SK-N-SH (cell line): ENCODE measurements around the gene MRPS15. TPM values are rescaled to one million over a fixed set of nuclear protein-coding genes. Genes with fewer than 3 reads are reported as not detected.
A peak's percentile ranks its signal among the peaks of the same experiment; 100 is the strongest.

ENCODE experiments used
- CTCF ChIA-PET: fragments of 300-600, 350-600 bp; formaldehyde crosslinking; extraction: SDS; loops from one replicate; lab custom pipeline; 2021; lab: Yijun Ruan, JAX
- POLR2A ChIA-PET: fragments of 350-600 bp; sonication (Branson Sonifier 250); formaldehyde crosslinking; extraction: SDS; loops from one replicate; lab custom pipeline; 2020; ENCODE audit warnings: antibody characterized with exemption, inconsistent platforms; lab: Yijun Ruan, JAX
- DNase-seq: peaks from one replicate; pipeline ENCODE4 v3.0.0; 2012
- H2AFZ ChIP-seq: fragments of 200-600 bp; sonication (generic); 2 replicates; pipeline ENCODE4 v1.8.1; 2016; ENCODE audit warnings: antibody characterized with exemption, mild to moderate bottlenecking, low read depth
- H3F3A ChIP-seq: fragments of 200-600 bp; sonication (generic); replicated peaks from 2 replicates; pipeline ENCODE3; 2016; ENCODE audit warnings: antibody characterized with exemption, mild to moderate bottlenecking; ENCODE audit not compliant: insufficient read depth
- H3K27ac ChIP-seq, 2 experiments: fragments of 200-500 bp in 1 of 2; fragments of 200-600 bp in 1 of 2; sonication (Bioruptor generic) in 1 of 2; sonication (generic), shearing (Covaris generic) in 1 of 2; 2 replicates each; pipeline versions ENCODE4 v1.5.1 to v1.6.1; 2014 to 2016; ENCODE audit warnings: low read depth in 2 of 2, inconsistent platforms in 1 of 2, low read length in 1 of 2, mild to moderate bottlenecking in 1 of 2, mixed read lengths in 1 of 2
- H3K27me3 ChIP-seq: fragments of 200-600 bp; sonication (generic), shearing (Covaris generic); 2 replicates; pipeline ENCODE4 v1.6.1; 2016; ENCODE audit warnings: mixed run types; ENCODE audit not compliant: insufficient read depth
- H3K36me3 ChIP-seq, 2 experiments: fragments of 200-500 bp in 1 of 2; fragments of 200-600 bp in 1 of 2; sonication (Bioruptor generic) in 1 of 2; sonication (generic) in 1 of 2; replicated peaks in 1 of 2; 2 replicates each; pipeline versions ENCODE3 to v1.5.1; 2014 to 2016; ENCODE audit warnings: low read length in 1 of 2, mild to moderate bottlenecking in 1 of 2; ENCODE audit not compliant: insufficient read depth in 2 of 2, control insufficient read depth in 1 of 2
- H3K4me1 ChIP-seq, 2 experiments: fragments of 200-500 bp in 1 of 2; fragments of 200-600 bp in 1 of 2; sonication (Bioruptor generic) in 1 of 2; sonication (generic), shearing (Covaris generic) in 1 of 2; 2 replicates each; pipeline versions ENCODE4 v1.5.1 to v1.6.1; 2014 to 2016; ENCODE audit warnings: low read depth in 1 of 2, low read length in 1 of 2, mixed run types in 1 of 2; ENCODE audit not compliant: insufficient read depth in 2 of 2, control insufficient read depth in 1 of 2
- H3K4me2 ChIP-seq: fragments of 200-600 bp; sonication (generic), shearing (Covaris generic); 2 replicates; pipeline ENCODE4 v1.6.1; 2017; ENCODE audit warnings: mixed run types
- H3K4me3 ChIP-seq, 2 experiments: fragments of 200-500 bp in 1 of 2; fragments of 200-600 bp in 1 of 2; sonication (Bioruptor generic) in 1 of 2; sonication (generic), shearing (Covaris generic) in 1 of 2; 2 replicates each; pipeline versions ENCODE4 v1.5.1 to v1.8.1; 2014 to 2016; ENCODE audit warnings: low read depth in 2 of 2, inconsistent platforms in 1 of 2, low read length in 1 of 2, mild to moderate bottlenecking in 1 of 2, mixed read lengths in 1 of 2, moderate library complexity in 1 of 2
- H3K79me2 ChIP-seq: fragments of 200-600 bp; sonication (generic); 2 replicates; pipeline ENCODE4 v1.8.1; 2017; ENCODE audit warnings: mild to moderate bottlenecking; ENCODE audit not compliant: insufficient read depth
- H3K9ac ChIP-seq: fragments of 200-600 bp; sonication (generic); 2 replicates; pipeline ENCODE4 v1.6.1; 2017; ENCODE audit warnings: mixed run types
- H3K9me2 ChIP-seq: fragments of 200-600 bp; sonication (generic); 2 replicates; pipeline ENCODE4 v1.6.1; 2017; ENCODE audit warnings: mixed run types
- H3K9me3 ChIP-seq: fragments of 200-600 bp; sonication (generic); 2 replicates; pipeline ENCODE4 v1.6.1; 2017; ENCODE audit warnings: mixed run types, mild to moderate bottlenecking, moderate library complexity
- H4K20me1 ChIP-seq: fragments of 200-600 bp; sonication (generic); 2 replicates; pipeline ENCODE4 v1.6.1; 2017; ENCODE audit warnings: mild to moderate bottlenecking, mixed run types; ENCODE audit not compliant: insufficient read depth
- ELF1 ChIP-seq: IDR thresholded peaks from 2 replicates; pipeline ENCODE4 v1.4.0; 2012
- FOSL2 ChIP-seq: IDR thresholded peaks from 2 replicates; pipeline ENCODE4 v1.4.0; 2012; ENCODE audit warnings: low read depth, mild to moderate bottlenecking, moderate library complexity, borderline replicate concordance
- FOXM1 ChIP-seq: IDR thresholded peaks from 2 replicates; pipeline ENCODE4 v1.4.0; 2012; ENCODE audit warnings: low read depth, mild to moderate bottlenecking
- GABPA ChIP-seq: IDR thresholded peaks from 2 replicates; pipeline ENCODE4 v1.4.0; 2012; ENCODE audit warnings: low read depth, mild to moderate bottlenecking
- GATA2 ChIP-seq: sonication (generic); formaldehyde crosslinking; IDR thresholded peaks from 2 replicates; pipeline ENCODE4 v1.5.0; 2020; ENCODE audit warnings: mild to moderate bottlenecking, missing genetic modification reagents
- NRF1 ChIP-seq: IDR thresholded peaks from 2 replicates; pipeline ENCODE4 v1.6.1; 2012; ENCODE audit warnings: low read depth, mild to moderate bottlenecking, low read length
- RAD21 ChIP-seq: IDR thresholded peaks from 2 replicates; pipeline ENCODE4 v1.6.1; 2012; ENCODE audit warnings: mild to moderate bottlenecking, low read length
- SMC3 ChIP-seq: IDR thresholded peaks from 2 replicates; pipeline ENCODE4 v1.6.1; 2012; ENCODE audit warnings: low read depth, low read length, improper control_type of control experiment
- TEAD4 ChIP-seq: IDR thresholded peaks from 2 replicates; pipeline ENCODE4 v1.4.0; 2012; ENCODE audit warnings: mild to moderate bottlenecking, borderline replicate concordance; ENCODE audit not compliant: insufficient read depth
- YY1 ChIP-seq: IDR thresholded peaks from 2 replicates; pipeline ENCODE4 v1.4.0; 2012; ENCODE audit warnings: low read depth, mild to moderate bottlenecking
- WGBS: methylation state at CpG from one replicate; pipeline ENCODE4 v1.1.6; 2017; ENCODE audit warnings: low lambda C conversion rate; 5-methylcytosine and 5-hydroxymethylcytosine counted together
- polyA plus RNA-seq, 3 experiments: library from polyadenylated mRNA; depleted of rRNA; stranded (reverse); fragments of >200 nt; gene quantifications; 2 replicates each; pipeline ENCODE4 v1.2.3, GENCODE V29; 2012
- TF ChIP-seq, protein P1 (sequence below): fragments of 200-600 bp; sonication (generic); IDR thresholded peaks from 2 replicates; pipeline ENCODE4 v1.6.1; 2017; ENCODE audit warnings: antibody characterized with exemption, mild to moderate bottlenecking, moderate library complexity
- TF ChIP-seq, protein P2 (sequence below): fragments of 150-350 bp; IDR thresholded peaks from 2 replicates; pipeline ENCODE4 v1.6.1; 2016; ENCODE audit warnings: mild to moderate bottlenecking, low read depth, low read length
- TF ChIP-seq, protein P3 (sequence below): IDR thresholded peaks from 2 replicates; pipeline ENCODE4 v1.4.0; 2012; ENCODE audit warnings: low read depth, borderline replicate concordance

The MRPS15 gene
- polyA plus RNA-seq, 1 of the 3 experiments (the other 2 are of a cell fraction) = 75.1 TPM

DNA sequence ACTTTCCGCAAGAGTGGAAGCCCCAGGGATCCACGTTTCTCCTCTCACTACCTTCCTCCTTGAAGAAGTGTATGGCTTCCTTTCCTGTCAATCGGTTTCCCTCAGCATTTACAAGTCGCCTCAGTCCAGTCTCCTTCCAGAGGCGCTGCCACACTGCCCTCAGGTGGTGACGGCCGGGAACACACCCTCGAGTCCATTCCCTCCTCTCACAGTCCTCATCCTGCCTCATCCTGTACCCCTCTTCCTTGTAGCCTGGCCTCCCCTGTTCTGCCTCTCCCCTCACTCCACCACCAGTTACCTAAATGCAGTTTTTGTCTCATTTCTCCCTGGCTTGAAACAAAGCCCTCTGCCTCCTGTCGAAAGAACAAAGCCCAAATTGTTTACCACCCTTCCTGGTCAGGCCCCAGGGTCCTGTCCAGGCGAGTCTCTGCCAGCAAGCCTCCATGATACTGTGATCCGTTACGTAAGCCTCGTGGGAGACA, 43.3 kb downstream of the MRPS15 start (continued):
- TF ChIP-seq, protein P1, sequence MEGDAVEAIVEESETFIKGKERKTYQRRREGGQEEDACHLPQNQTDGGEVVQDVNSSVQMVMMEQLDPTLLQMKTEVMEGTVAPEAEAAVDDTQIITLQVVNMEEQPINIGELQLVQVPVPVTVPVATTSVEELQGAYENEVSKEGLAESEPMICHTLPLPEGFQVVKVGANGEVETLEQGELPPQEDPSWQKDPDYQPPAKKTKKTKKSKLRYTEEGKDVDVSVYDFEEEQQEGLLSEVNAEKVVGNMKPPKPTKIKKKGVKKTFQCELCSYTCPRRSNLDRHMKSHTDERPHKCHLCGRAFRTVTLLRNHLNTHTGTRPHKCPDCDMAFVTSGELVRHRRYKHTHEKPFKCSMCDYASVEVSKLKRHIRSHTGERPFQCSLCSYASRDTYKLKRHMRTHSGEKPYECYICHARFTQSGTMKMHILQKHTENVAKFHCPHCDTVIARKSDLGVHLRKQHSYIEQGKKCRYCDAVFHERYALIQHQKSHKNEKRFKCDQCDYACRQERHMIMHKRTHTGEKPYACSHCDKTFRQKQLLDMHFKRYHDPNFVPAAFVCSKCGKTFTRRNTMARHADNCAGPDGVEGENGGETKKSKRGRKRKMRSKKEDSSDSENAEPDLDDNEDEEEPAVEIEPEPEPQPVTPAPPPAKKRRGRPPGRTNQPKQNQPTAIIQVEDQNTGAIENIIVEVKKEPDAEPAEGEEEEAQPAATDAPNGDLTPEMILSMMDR = peak; percentile 92
- TF ChIP-seq SMC3 = peak; percentile 95

DNA sequence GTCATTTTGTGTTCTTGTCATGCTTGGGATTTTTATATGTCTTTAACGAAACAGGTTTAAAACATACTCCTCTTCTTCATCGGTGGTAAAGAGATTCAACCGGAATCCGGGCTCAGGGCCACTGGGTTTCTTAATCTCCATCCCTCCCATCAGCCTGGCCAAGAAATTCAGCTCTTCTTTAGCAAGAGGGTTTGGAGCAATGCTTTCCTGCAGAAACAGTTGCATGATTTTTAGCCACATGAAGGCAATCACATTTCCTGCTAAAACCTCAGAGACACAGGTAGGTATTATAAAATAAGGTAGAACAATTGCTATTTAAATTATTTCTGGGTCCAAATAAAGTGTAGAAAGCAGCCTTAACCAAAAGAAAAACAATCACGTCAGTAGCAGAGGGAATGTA, 43.8 kb downstream of the MRPS15 start:
- Histone ChIP-seq H3K27ac (0 out of 4 replicates have a peak overlapping the region, but pooled peaks of 1 of the 2 experiments have one; percentile 36), H3F3A (peaks cover 4% of the 10 kb centered on the region), H2AFZ (0 out of 2 replicates have a peak overlapping the region, but pooled peaks have one; percentile 67), H3K79me2 (no peaks in the 10 kb centered on the region), H3K4me3 (no peak overlapping the region), H3K9me2 (no peaks in the 10 kb centered on the region), H3K9me3 (no peaks in the 10 kb centered on the region), H3K27me3 (no peaks in the 10 kb centered on the region), H3K4me1 (peaks cover 0 to 5% of the 10 kb centered on the region in 2 experiments; a peak in 2 of 4 replicates), H3K4me2 (peak overlapping the region; percentile 24; the same call in 1 of the 2 replicates), H3K36me3 (peaks cover 0 to 16% of the 10 kb centered on the region in 2 experiments), H4K20me1 (no peaks in the 10 kb centered on the region), H3K9ac (no peak overlapping the region)
- 34% methylated on average over 5 of the region's 5 CpGs for WGBS
- CTCF ChIA-PET = interaction anchor here (0.6 to 5.3 kb wide), 31 partner anchors 9 to 327 kb away, joined by 3 to 31 read pairs (median 3); partner anchors contain the start of genes EVA1B, LSM10, STK40 and TRAPPC3
- DNase-seq = no peak
- POLR2A ChIA-PET = no interaction called here
- TF ChIP-seq NRF1 (no peak), GATA2 (CRISPR knock-in tag) (no peak), TEAD4 (no peak), ELF1 (no peak), GABPA (no peak), RAD21 (no peak), FOSL2 (no peak), FOXM1 (no peak), YY1 (no peak)
- TF ChIP-seq, protein P2, sequence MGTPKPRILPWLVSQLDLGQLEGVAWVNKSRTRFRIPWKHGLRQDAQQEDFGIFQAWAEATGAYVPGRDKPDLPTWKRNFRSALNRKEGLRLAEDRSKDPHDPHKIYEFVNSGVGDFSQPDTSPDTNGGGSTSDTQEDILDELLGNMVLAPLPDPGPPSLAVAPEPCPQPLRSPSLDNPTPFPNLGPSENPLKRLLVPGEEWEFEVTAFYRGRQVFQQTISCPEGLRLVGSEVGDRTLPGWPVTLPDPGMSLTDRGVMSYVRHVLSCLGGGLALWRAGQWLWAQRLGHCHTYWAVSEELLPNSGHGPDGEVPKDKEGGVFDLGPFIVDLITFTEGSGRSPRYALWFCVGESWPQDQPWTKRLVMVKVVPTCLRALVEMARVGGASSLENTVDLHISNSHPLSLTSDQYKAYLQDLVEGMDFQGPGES = no peak
- TF ChIP-seq, protein P3, sequence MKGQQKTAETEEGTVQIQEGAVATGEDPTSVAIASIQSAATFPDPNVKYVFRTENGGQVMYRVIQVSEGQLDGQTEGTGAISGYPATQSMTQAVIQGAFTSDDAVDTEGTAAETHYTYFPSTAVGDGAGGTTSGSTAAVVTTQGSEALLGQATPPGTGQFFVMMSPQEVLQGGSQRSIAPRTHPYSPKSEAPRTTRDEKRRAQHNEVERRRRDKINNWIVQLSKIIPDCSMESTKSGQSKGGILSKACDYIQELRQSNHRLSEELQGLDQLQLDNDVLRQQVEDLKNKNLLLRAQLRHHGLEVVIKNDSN = no peak
